Endodermal cell (in vitro differentiated cells): Measurements from ENCODE around the gene UBFD1. TPM values are rescaled to one million over a fixed set of nuclear protein-coding genes. Genes with fewer than 3 reads are reported as not detected.
"Not testable (repeated sequence)": the region's sequence is repeated elsewhere in the genome, so short reads cannot be mapped to it uniquely, and the experiment has no call there.

Experiments
- DNase-seq: peaks from one replicate; pipeline ENCODE4 v3.0.0-alpha.2; 2017
- H3K27ac ChIP-seq: 2 replicates; pipeline ENCODE4 v1.5.1; 2013; ENCODE audit warnings: mild to moderate bottlenecking, low read depth, low read length, moderate library complexity
- H3K27me3 ChIP-seq: 2 replicates; pipeline ENCODE4 v1.6.1; 2013; ENCODE audit warnings: mild to moderate bottlenecking, low read length, moderate library complexity; ENCODE audit not compliant: insufficient read depth, control insufficient read depth, poor library complexity, severe bottlenecking
- H3K36me3 ChIP-seq: 2 replicates; pipeline ENCODE4 v1.7.0; 2013; ENCODE audit warnings: mild to moderate bottlenecking, low read length, moderate library complexity; ENCODE audit not compliant: control insufficient read depth, insufficient read depth
- H3K4me1 ChIP-seq: one replicate; pipeline ENCODE4 v1.7.0; 2013; ENCODE audit warnings: low read length; ENCODE audit not compliant: control insufficient read depth, insufficient read depth
- H3K4me3 ChIP-seq: 2 replicates; pipeline ENCODE4 v1.5.1; 2013; ENCODE audit warnings: mild to moderate bottlenecking, low read length, moderate library complexity
- H3K9ac ChIP-seq: 2 replicates; pipeline ENCODE4 v1.6.1; 2013; ENCODE audit warnings: mild to moderate bottlenecking, low read length, moderate library complexity; ENCODE audit not compliant: poor library complexity, severe bottlenecking; ENCODE audit errors: extremely low read depth
- H3K9me3 ChIP-seq: 2 replicates; pipeline ENCODE4 v1.6.1; 2013; ENCODE audit warnings: mild to moderate bottlenecking, low read length, moderate library complexity; ENCODE audit not compliant: control insufficient read depth
- H3K27ac Mint-ChIP-seq: 2 replicates; pipeline ENCODE4 v1.8.0; 2020; ENCODE audit warnings: mixed read lengths
- H3K27me3 Mint-ChIP-seq: 2 replicates; pipeline ENCODE4 v1.8.0; 2021; ENCODE audit warnings: mild to moderate bottlenecking, mixed read lengths; ENCODE audit not compliant: insufficient read depth
- H3K36me3 Mint-ChIP-seq: 2 replicates; pipeline ENCODE4 v1.8.0; 2020; ENCODE audit warnings: low read depth, mixed read lengths
- H3K4me1 Mint-ChIP-seq: 2 replicates; pipeline ENCODE4 v1.8.0; 2020; ENCODE audit warnings: mixed read lengths
- H3K4me3 Mint-ChIP-seq: 2 replicates; pipeline ENCODE4 v1.8.0; 2020; ENCODE audit warnings: mild to moderate bottlenecking, moderate library complexity, mixed read lengths
- H3K9me3 Mint-ChIP-seq: 2 replicates; pipeline ENCODE4 v1.8.0; 2020; ENCODE audit warnings: mild to moderate bottlenecking, mixed read lengths
- WGBS, 2 experiments: methylation state at CpG; one replicate each; pipeline versions ENCODE4 v1.1.5 to v1.1.7; 2013; ENCODE audit warnings: missing lambda C conversion rate in 2 of 2, mixed read lengths in 1 of 2; ENCODE audit not compliant: insufficient coverage in 1 of 2, insufficient read length in 1 of 2; 5-methylcytosine and 5-hydroxymethylcytosine counted together
- total RNA-seq, 2 donors: library from RNA; stranded (reverse); fragmentation: NEBNext Ultra II Directional in 1 of 2; extraction: Animal tissue kit (Norgen Biotek cat#: 25700) in 1 of 2; gene quantifications; 2 replicates in 1 of 2; 3 replicates in 1 of 2; pipeline ENCODE4 v1.2.1, GENCODE V29; 2021
- TF ChIP-seq, protein P1 (sequence below): fragments of 200-600 bp; sonication (generic); conservative IDR thresholded peaks from 2 replicates; pipeline ENCODE4 v1.5.0; 2021; ENCODE audit warnings: antibody characterized with exemption, mild to moderate bottlenecking

UBFD1 gene
- total RNA-seq, 2 donors from 2014 or later, result 105 to 113 TPM

GRCh38 chr16:23539984-23540816 is 17.3 kb upstream of the UBFD1 start:
- Histone ChIP-seq H3K27ac (no peak overlapping the region), H3K27me3 (no peaks in the 10 kb centered on the region), H3K36me3 (peaks cover 56% of the 10 kb centered on the region), H3K9me3 (no peaks in the 10 kb centered on the region), H3K4me1 (no peaks in the 10 kb centered on the region), H3K4me3 (no peak overlapping the region), H3K9ac (no peak overlapping the region)
- Mint-ChIP-seq H3K27me3 (no peaks in the 10 kb centered on the region), H3K4me1 (no peaks in the 10 kb centered on the region), H3K27ac (no peak overlapping the region), H3K36me3 (peaks cover 53% of the 10 kb centered on the region), H3K9me3 (no peaks in the 10 kb centered on the region), H3K4me3 (no peak overlapping the region)
- WGBS, 2 experiments, result 95 to 96% methylated on average over 7 to 10 of the region's 11 CpGs
- no peak for DNase-seq
- TF ChIP-seq, protein P1, sequence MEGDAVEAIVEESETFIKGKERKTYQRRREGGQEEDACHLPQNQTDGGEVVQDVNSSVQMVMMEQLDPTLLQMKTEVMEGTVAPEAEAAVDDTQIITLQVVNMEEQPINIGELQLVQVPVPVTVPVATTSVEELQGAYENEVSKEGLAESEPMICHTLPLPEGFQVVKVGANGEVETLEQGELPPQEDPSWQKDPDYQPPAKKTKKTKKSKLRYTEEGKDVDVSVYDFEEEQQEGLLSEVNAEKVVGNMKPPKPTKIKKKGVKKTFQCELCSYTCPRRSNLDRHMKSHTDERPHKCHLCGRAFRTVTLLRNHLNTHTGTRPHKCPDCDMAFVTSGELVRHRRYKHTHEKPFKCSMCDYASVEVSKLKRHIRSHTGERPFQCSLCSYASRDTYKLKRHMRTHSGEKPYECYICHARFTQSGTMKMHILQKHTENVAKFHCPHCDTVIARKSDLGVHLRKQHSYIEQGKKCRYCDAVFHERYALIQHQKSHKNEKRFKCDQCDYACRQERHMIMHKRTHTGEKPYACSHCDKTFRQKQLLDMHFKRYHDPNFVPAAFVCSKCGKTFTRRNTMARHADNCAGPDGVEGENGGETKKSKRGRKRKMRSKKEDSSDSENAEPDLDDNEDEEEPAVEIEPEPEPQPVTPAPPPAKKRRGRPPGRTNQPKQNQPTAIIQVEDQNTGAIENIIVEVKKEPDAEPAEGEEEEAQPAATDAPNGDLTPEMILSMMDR, result no peak

- not testable (repeated sequence) for H3K9ac ChIP-seq, H3K4me1 ChIP-seq, H3K27me3 ChIP-seq, H3K4me3 Mint-ChIP-seq, DNase-seq, H3K4me1 Mint-ChIP-seq, H3K27me3 Mint-ChIP-seq, H3K27ac ChIP-seq, H3K4me3 ChIP-seq, H3K27ac Mint-ChIP-seq, H3K9me3 Mint-ChIP-seq, H3K9me3 ChIP-seq
- H3K36me3 ChIP-seq, result peaks cover 56% of the 10 kb centered on the region
- H3K36me3 Mint-ChIP-seq, result peaks cover 54% of the 10 kb centered on the region
- 98% methylated on average over 2 of the region's 3 CpGs; no CpG with 5 or more reads in 1 of the 2 experiments for WGBS, 2 experiments
Observed at GRCh38 chr16:23540817-23541178, 16.7 kb upstream of the UBFD1 start.

GRCh38 chr16:23544436-23544835 is 13.1 kb upstream of the UBFD1 start:
- 95% methylated on average over 11 to 14 of the region's 14 CpGs for WGBS, 2 experiments
- DNase-seq, result no peak
- Mint-ChIP-seq H3K4me3 (no peak overlapping the region), H3K9me3 (no peaks in the 10 kb centered on the region), H3K27me3 (no peaks in the 10 kb centered on the region), H3K4me1 (no peaks in the 10 kb centered on the region), H3K36me3 (peaks cover 57% of the 10 kb centered on the region), H3K27ac (no peak overlapping the region)
- no peaks in the 10 kb centered on the region for H3K27me3 ChIP-seq
- TF ChIP-seq, protein P1, result no peak
- no peak overlapping the region for H3K9ac ChIP-seq
- H3K9me3 ChIP-seq, result no peaks in the 10 kb centered on the region
- H3K27ac ChIP-seq, result no peak overlapping the region
- H3K4me1 ChIP-seq, result no peaks in the 10 kb centered on the region
- no peak overlapping the region for H3K4me3 ChIP-seq
- H3K36me3 ChIP-seq, result peaks cover 62% of the 10 kb centered on the region
